Sigmoid colon (tissue), 7 donors: ENCODE results near the gene CCNY. TPM values are rescaled to one million over a fixed set of nuclear protein-coding genes. Genes with fewer than 3 reads are reported as not detected.

Experiments
- DNase-seq: peaks from one replicate; pipeline ENCODE4 v3.0.0-alpha.2; 2019
- H3K27ac ChIP-seq, 4 donors: fragments of 200-600 bp; sonication (generic); one replicate each; pipeline ENCODE4 v1.5.1; 2016 to 2019; ENCODE audit warnings: mild to moderate bottlenecking in 1 of 4
- H3K27me3 ChIP-seq, 3 donors: fragments of 200-600 bp; sonication (generic); one replicate each; pipeline ENCODE4 v1.5.1; 2019; ENCODE audit warnings: mild to moderate bottlenecking in 1 of 3
- H3K36me3 ChIP-seq, 4 donors: fragments of 200-600 bp; sonication (generic); one replicate each; pipeline ENCODE4 v1.5.1; 2016 to 2019
- H3K4me1 ChIP-seq, 4 donors: fragments of 200-600 bp; sonication (generic); one replicate each; pipeline ENCODE4 v1.5.1; 2017 to 2019
- H3K4me3 ChIP-seq, 4 donors: fragments of 200-600 bp; sonication (generic); one replicate each; pipeline ENCODE4 v1.5.1; 2017 to 2019; ENCODE audit warnings: mild to moderate bottlenecking in 2 of 4, moderate library complexity in 1 of 4
- H3K9me3 ChIP-seq, 4 donors: fragments of 200-600 bp in 3 of 4; sonication (generic) in 3 of 4; one replicate each; pipeline versions ENCODE4 v1.5.1 to v1.6.1; 2013 to 2019
- CTCF ChIP-seq, 4 experiments: fragments of 450-650 bp in 3 of 4; fragments of 200-600 bp in 1 of 4; IDR thresholded peaks; one replicate each; pipeline ENCODE4 v1.5.1; 2016 to 2019; ENCODE audit warnings: antibody characterized with exemption in 4 of 4, mild to moderate bottlenecking in 3 of 4, moderate library complexity in 2 of 4
- EP300 ChIP-seq, 4 donors: sonication (generic); formaldehyde crosslinking; IDR thresholded peaks; one replicate each; pipeline ENCODE4 v1.6.1; 2017; ENCODE audit warnings: antibody characterized with exemption in 4 of 4
- POLR2A ChIP-seq, 2 donors: fragments of 450-650 bp; IDR thresholded peaks; one replicate each; pipeline ENCODE4 v1.6.1; 2016; ENCODE audit warnings: antibody characterized with exemption in 2 of 2, mild to moderate bottlenecking in 2 of 2, moderate library complexity in 2 of 2
- POLR2AphosphoS5 ChIP-seq, 4 donors: sonication (generic); formaldehyde crosslinking; IDR thresholded peaks; one replicate each; pipeline ENCODE4 v1.6.1; 2017; ENCODE audit warnings: antibody characterized with exemption in 4 of 4
- whole genome bisulfite sequencing, 2 donors: extraction: QIAGEN DNeasy Blood & Tissue Kit; methylation state at CpG; one replicate each; pipeline ENCODE4 v1.1.7; 2013; 5-methylcytosine and 5-hydroxymethylcytosine counted together
- intact Hi-C: fragments of 100-400 bp; cut with DNase I; formaldehyde crosslinking; loops from one replicate; pipeline ENCODE4 v1.15.1; 2023
- polyA plus RNA-seq, 3 donors: library from polyadenylated mRNA; stranded (reverse); fragments of 200-250 nt; gene quantifications; one replicate each; pipeline ENCODE4 v1.2.3, GENCODE V29; 2013
- total RNA-seq, 4 donors: library from RNA; depleted of rRNA; stranded (reverse); fragments of >200 nt; gene quantifications; one replicate each; pipeline ENCODE4 v1.1.0, GENCODE V29; 2016
- donor health status: healthy with polysubstance abuse.
- donor health status: Bipolar disorder and iron deficiency.
- donor health status: healthy.

The CCNY gene
- total and polyA plus RNA-seq, 7 donors: 24.0 to 45.7 (median 35.7) TPM

GRCh38 chr10:35422228-35422627, 85.9 kb downstream of the CCNY start:
- Histone ChIP-seq H3K36me3 (no peaks in the 10 kb centered on the region), H3K4me3 (no peak overlapping the region), H3K9me3 (no peaks in the 10 kb centered on the region), H3K27ac (peak overlapping the region; percentile 78 to 91 (median 84)), H3K27me3 (no peaks in the 10 kb centered on the region), H3K4me1 (peaks cover 0 to 95% (median 80%) of the 10 kb centered on the region in 4 donors)
- TF ChIP-seq POLR2A (IDR thresholded peaks at IDR 0.05) (no peak), CTCF (IDR thresholded peaks at IDR 0.05) (no peak), POLR2AphosphoS5 (IDR thresholded peaks at IDR 0.05) (no peak), EP300 (IDR thresholded peaks at IDR 0.05) (no peak)
- WGBS, 2 donors: 79 to 80% methylated on average over 5 of the region's 5 CpGs
- intact Hi-C loops: loop anchor here (5.0 kb wide), 1 partner anchor 85 kb away; the partner anchor contains the start of gene CCNY
- no peak for DNase-seq

DNA sequence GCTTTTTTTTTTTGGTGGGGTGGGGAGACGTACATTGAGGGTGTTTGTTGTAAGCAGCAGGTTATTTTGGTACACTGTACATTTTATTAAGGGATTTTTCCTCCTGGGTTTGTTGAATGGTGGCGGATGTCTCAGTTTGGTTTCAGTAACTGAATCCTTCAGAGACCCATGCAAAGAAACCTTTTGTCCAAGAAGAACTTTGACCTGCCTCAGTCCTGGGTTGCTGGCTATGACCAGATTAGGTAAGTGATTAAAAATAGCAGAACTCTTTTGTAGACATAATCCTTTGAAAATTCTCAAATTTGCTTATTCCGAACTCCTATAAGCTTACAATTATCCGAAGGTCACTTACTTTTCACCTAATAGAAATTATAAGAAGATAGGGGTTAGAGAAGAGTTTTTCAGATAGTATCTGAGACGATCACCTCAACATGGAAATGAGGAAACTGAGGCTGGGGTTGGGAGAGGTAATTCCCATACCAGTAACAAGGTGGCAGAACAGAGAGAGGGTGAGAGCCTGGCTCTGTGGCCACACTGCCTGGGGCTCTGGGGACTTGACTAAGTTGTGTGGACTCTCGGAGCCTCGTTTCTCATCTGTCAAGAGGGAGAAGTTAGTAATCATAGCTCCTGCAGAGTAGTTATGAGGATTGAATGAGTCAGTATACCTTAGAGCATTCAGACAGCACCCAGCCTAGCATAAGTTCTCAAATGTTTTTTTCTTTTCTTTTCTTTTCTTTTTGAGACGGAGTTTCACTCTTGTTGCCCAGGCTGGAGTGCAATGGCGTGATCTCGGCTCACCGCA, 87.4 kb downstream of the CCNY start:
- Histone ChIP-seq H3K4me1 (peaks cover 0 to 86% (median 72%) of the 10 kb centered on the region in 4 donors), H3K4me3 (no peak overlapping the region), H3K27ac (peak overlapping the region in 3 of 4 donors; percentile 43 to 91 (median 88)), H3K9me3 (no peaks in the 10 kb centered on the region), H3K27me3 (no peaks in the 10 kb centered on the region), H3K36me3 (no peaks in the 10 kb centered on the region)
- 96 to 97% methylated on average over 11 of the region's 11 CpGs for WGBS, 2 donors
- no peak for DNase-seq
- intact Hi-C loops: loop anchor here (5.0 kb wide), 1 partner anchor 86 kb away; the partner anchor contains the start of gene CCNY
- no peak for TF ChIP-seq CTCF (IDR thresholded peaks at IDR 0.05)
- no peak for TF ChIP-seq POLR2A (IDR thresholded peaks at IDR 0.05)
- no peak for TF ChIP-seq EP300 (IDR thresholded peaks at IDR 0.05)
- TF ChIP-seq POLR2AphosphoS5 (IDR thresholded peaks at IDR 0.05): no peak

DNA sequence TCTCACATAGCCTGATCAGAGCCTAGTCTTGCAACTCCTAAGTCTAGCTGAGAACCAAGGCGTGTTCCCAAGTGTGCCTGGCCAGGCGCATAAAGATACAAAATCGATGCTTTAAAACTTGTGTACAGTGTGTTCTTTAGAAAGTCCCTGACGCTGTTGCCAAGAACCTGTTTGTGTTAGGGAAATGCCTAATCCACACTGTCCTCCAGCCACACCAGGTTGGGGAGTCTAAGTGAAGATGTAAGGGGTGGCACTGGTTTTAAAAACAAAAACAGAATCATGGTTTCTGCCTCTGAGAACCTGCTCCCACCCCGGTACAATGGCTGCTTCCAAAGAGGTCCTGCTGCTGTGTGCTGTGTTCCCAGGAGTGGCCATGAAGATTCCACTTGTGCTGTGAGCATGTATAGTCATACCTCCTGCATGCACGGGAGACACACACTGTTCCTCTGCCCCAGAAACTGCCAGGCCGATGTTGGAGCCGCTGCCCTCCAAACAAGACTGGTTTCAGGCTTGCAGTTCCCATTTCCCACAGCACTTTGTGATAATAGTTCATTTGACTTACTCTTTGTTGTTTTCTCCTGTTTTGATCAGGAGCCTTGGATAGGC, 88.5 kb downstream of the CCNY start:
- Histone ChIP-seq H3K9me3 (no peaks in the 10 kb centered on the region), H3K27me3 (no peaks in the 10 kb centered on the region), H3K4me1 (peaks cover 0 to 80% (median 69%) of the 10 kb centered on the region in 4 donors), H3K4me3 (no peak overlapping the region), H3K36me3 (no peaks in the 10 kb centered on the region), H3K27ac (peak overlapping the region in 3 of 4 donors; percentile 43 to 91 (median 88))
- TF ChIP-seq POLR2A (IDR thresholded peaks at IDR 0.05) (no peak), POLR2AphosphoS5 (IDR thresholded peaks at IDR 0.05) (no peak), CTCF (IDR thresholded peaks at IDR 0.05) (no peak), EP300 (IDR thresholded peaks at IDR 0.05) (no peak)
- WGBS, 2 donors: 83 to 87% methylated on average over 8 of the region's 8 CpGs
- DNase-seq: peak; percentile 60
- intact Hi-C loops: loop anchor here (5.0 kb wide), 1 partner anchor 87 kb away; the partner anchor contains the start of gene CCNY

DNA sequence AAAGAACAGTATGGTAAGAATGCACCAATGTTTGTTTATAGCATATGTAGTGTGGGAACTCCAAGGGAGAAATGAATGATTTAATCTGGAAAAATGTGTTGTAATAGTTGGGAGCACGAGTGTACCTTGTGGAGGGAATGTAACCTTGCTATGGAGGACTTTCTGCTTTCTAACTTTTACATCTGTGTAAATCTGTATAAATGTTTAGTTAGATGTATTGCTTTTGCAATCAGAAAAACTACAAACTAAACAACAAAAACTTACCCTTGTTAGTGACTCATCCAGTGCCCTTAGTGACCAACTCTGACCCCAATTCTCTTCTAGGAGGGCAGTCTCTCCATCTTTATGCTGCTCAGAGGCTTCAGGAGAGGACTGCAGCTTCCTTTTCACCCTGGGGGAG, 89.3 kb downstream of the CCNY start:
- no peaks in the 10 kb centered on the region for H3K27me3 ChIP-seq

More for the DNA sequence above, 89.3 kb downstream of the CCNY start:
- peak overlapping the region in 2 of 4 donors; percentile 88 to 91 for H3K27ac ChIP-seq
- no peak overlapping the region for H3K4me3 ChIP-seq
- H3K9me3 ChIP-seq: no peaks in the 10 kb centered on the region
- intact Hi-C loops: no loop called here
- H3K4me1 ChIP-seq: peaks cover 0 to 72% (median 62%) of the 10 kb centered on the region in 4 donors
- DNase-seq: no peak
- 80 to 82% methylated on average over 1 of the region's 1 CpG for WGBS, 2 donors
- no peak for TF ChIP-seq POLR2A (IDR thresholded peaks at IDR 0.05)
- TF ChIP-seq EP300 (IDR thresholded peaks at IDR 0.05): no peak
- TF ChIP-seq CTCF (IDR thresholded peaks at IDR 0.05): peak in 1 of 4 experiments; percentile 8
- TF ChIP-seq POLR2AphosphoS5 (IDR thresholded peaks at IDR 0.05): no peak
- no peaks in the 10 kb centered on the region for H3K36me3 ChIP-seq
